ENCODE measurements around the gene ALDH7A1. TPM values are rescaled to one million over a fixed set of nuclear protein-coding genes. Genes with fewer than 3 reads are reported as not detected.

Gene ALDH7A1
- total and polyA plus RNA-seq, 10 of the 15 experiments (the other 5 are each of a cell fraction or from before 2014, with no cell fraction given) = 0.18 to 1.0 (median 0.41) TPM; not detected in 1

- WGBS (ENCODE audit: insufficient coverage, insufficient replicate concordance, low lambda C conversion rate, missing lambda C conversion rate) = 78% methylated on average over 21 of the region's 22 CpGs
- SMC1A ChIA-PET (ENCODE audit: uncharacterized antibody, unreplicated experiment) = no interaction called here
- no peak for FAIRE-seq
- no peaks in the 10 kb centered on the region for H3K36me3 ChIP-seq (ENCODE audit: control insufficient read depth in 2 of 2, insufficient read depth in 2 of 2, low read length in 1 of 2)
- ATAC-seq = peak; percentile 18; the same call in 1 of the 3 replicates
- H3K27me3 ChIP-seq (replicated peaks in 1 of 2; ENCODE audit: control insufficient read depth in 2 of 2, insufficient read depth in 2 of 2, low read length in 1 of 2) = peaks cover 0 to 2% of the 10 kb centered on the region in 2 experiments; a peak in 3 of 4 replicates
- RAD21 ChIA-PET (ENCODE audit: unreplicated experiment) = no interaction called here
- H4K20me1 ChIP-seq (ENCODE audit: control insufficient read depth, insufficient read depth) = no peaks in the 10 kb centered on the region
- in situ Hi-C loops (cut with MboI) (no loop called here), intact Hi-C loops (cut with micrococcal nuclease; ENCODE audit: unreplicated experiment) (no loop called here)
- DNase-seq (ENCODE audit: low read depth, low spot score) = no peak
- H3K9me3 ChIP-seq (replicated peaks; ENCODE audit: control insufficient read depth, insufficient read depth, low read length) = peaks cover 4% of the 10 kb centered on the region; the same call in 2 of the 3 replicates
- peak overlapping the region; percentile 50; the same call in 1 of the 2 replicates for H3K4me2 ChIP-seq (ENCODE audit: control insufficient read depth, insufficient read depth)
- no TSS peak for BruUV-seq (replicated peaks)
- H3K79me2 ChIP-seq (ENCODE audit: control insufficient read depth, insufficient read depth, low read length) = no peaks in the 10 kb centered on the region
- POLR2A ChIA-PET = interaction anchor here (0.6 kb wide), 1 partner anchor 172 kb away, joined by 3 read pairs; no protein-coding TSS in a partner anchor
- CTCF ChIA-PET = no interaction called here
- no peak overlapping the region for H3K9ac ChIP-seq (ENCODE audit: control insufficient read depth, insufficient read depth, low read length)
- peak overlapping the region; percentile 65; the same call in 1 of the 2 replicates for H2AFZ ChIP-seq (ENCODE audit: control insufficient read depth, low read depth, low read length)
- no peak overlapping the region for H3K4me3 ChIP-seq
- TF ChIP-seq ESRRA (IDR thresholded peaks at IDR 0.05; ENCODE audit: low read length) (no peak), KLF5 (IDR thresholded peaks at IDR 0.05; ENCODE audit: partially characterized antibody) (no peak), NR2C2 (IDR thresholded peaks at IDR 0.05; ENCODE audit: borderline replicate concordance, control insufficient read depth, insufficient read length, low read depth) (no peak), JUNB (IDR thresholded peaks at IDR 0.05) (no peak), EP300 (IDR thresholded peaks at IDR 0.05; ENCODE audit: borderline replicate concordance in 1 of 2, control insufficient read depth in 1 of 2, low read depth in 2 of 2, low read length in 2 of 2) (no peak), NBN (IDR thresholded peaks at IDR 0.05) (no peak), BACH1 (IDR thresholded peaks at IDR 0.05; ENCODE audit: borderline replicate concordance) (no peak), ZSCAN29 (IDR thresholded peaks at IDR 0.05) (no peak), TCF3 (IDR thresholded peaks at IDR 0.05; ENCODE audit: borderline replicate concordance, insufficient read depth, low read depth, low read length) (no peak), FOXK2 (IDR thresholded peaks at IDR 0.05) (no peak), STAT1 (conservative IDR thresholded peaks at IDR 0.05) (no peak), YY1 (IDR thresholded peaks at IDR 0.05; ENCODE audit: low read depth, low read length) (no peak), RAD21 (IDR thresholded peaks at IDR 0.05; ENCODE audit: insufficient read depth, low read depth, low read length) (no peak), SMARCA5 (IDR thresholded peaks at IDR 0.05) (no peak)
- TF ChIP-seq, protein P1, sequence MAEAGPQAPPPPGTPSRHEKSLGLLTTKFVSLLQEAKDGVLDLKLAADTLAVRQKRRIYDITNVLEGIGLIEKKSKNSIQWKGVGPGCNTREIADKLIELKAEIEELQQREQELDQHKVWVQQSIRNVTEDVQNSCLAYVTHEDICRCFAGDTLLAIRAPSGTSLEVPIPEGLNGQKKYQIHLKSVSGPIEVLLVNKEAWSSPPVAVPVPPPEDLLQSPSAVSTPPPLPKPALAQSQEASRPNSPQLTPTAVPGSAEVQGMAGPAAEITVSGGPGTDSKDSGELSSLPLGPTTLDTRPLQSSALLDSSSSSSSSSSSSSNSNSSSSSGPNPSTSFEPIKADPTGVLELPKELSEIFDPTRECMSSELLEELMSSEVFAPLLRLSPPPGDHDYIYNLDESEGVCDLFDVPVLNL (IDR thresholded peaks at IDR 0.05; ENCODE audit: low read depth, low read length) = no peak
- TF ChIP-seq, protein P2, sequence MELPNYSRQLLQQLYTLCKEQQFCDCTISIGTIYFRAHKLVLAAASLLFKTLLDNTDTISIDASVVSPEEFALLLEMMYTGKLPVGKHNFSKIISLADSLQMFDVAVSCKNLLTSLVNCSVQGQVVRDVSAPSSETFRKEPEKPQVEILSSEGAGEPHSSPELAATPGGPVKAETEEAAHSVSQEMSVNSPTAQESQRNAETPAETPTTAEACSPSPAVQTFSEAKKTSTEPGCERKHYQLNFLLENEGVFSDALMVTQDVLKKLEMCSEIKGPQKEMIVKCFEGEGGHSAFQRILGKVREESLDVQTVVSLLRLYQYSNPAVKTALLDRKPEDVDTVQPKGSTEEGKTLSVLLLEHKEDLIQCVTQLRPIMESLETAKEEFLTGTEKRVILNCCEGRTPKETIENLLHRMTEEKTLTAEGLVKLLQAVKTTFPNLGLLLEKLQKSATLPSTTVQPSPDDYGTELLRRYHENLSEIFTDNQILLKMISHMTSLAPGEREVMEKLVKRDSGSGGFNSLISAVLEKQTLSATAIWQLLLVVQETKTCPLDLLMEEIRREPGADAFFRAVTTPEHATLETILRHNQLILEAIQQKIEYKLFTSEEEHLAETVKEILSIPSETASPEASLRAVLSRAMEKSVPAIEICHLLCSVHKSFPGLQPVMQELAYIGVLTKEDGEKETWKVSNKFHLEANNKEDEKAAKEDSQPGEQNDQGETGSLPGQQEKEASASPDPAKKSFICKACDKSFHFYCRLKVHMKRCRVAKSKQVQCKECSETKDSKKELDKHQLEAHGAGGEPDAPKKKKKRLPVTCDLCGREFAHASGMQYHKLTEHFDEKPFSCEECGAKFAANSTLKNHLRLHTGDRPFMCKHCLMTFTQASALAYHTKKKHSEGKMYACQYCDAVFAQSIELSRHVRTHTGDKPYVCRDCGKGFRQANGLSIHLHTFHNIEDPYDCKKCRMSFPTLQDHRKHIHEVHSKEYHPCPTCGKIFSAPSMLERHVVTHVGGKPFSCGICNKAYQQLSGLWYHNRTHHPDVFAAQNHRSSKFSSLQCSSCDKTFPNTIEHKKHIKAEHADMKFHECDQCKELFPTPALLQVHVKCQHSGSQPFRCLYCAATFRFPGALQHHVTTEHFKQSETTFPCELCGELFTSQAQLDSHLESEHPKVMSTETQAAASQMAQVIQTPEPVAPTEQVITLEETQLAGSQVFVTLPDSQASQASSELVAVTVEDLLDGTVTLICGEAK (IDR thresholded peaks at IDR 0.05; ENCODE audit: borderline replicate concordance) = no peak
- TF ChIP-seq, protein P3, sequence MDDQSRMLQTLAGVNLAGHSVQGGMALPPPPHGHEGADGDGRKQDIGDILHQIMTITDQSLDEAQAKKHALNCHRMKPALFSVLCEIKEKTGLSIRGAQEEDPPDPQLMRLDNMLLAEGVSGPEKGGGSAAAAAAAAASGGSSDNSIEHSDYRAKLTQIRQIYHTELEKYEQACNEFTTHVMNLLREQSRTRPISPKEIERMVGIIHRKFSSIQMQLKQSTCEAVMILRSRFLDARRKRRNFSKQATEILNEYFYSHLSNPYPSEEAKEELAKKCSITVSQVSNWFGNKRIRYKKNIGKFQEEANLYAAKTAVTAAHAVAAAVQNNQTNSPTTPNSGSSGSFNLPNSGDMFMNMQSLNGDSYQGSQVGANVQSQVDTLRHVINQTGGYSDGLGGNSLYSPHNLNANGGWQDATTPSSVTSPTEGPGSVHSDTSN (IDR thresholded peaks at IDR 0.05; ENCODE audit: insufficient replicate concordance, low read depth, low read length) = no peak
- H3K27ac ChIP-seq (ENCODE audit: control insufficient read depth, insufficient read depth) = no peak overlapping the region
- no peaks in the 10 kb centered on the region for H3K4me1 ChIP-seq (ENCODE audit: control insufficient read depth, insufficient read depth, low read length)
Observed at GRCh38 chr5:126595486-126596083, 566 bp upstream of the ALDH7A1 start.
